Esophagus muscularis mucosa (tissue), 4 donors: ENCODE results near the gene SUN1. TPM values are rescaled to one million over a fixed set of nuclear protein-coding genes. Genes with fewer than 3 reads are reported as not detected.

Experiments used
- DNase-seq: peaks from one replicate; pipeline ENCODE4 v3.0.0-alpha.2; 2017; ENCODE audit errors: extremely low spot score
- H3K27ac ChIP-seq, 4 donors: fragments of 200-600 bp; sonication (generic); replicated peaks in 1 of 4; 1 replicate in 3 of 4; 2 replicates in 1 of 4; pipeline ENCODE4 v1.5.1; 2016 to 2019; ENCODE audit warnings: mild to moderate bottlenecking in 1 of 4
- H3K27me3 ChIP-seq, 4 donors: fragments of 200-600 bp; sonication (generic); one replicate each; pipeline versions ENCODE4 v1.5.1 to v1.6.0; 2016 to 2019
- H3K36me3 ChIP-seq, 4 donors: fragments of 200-600 bp; sonication (generic); one replicate each; pipeline ENCODE4 v1.5.1; 2016 to 2019
- H3K4me1 ChIP-seq, 4 donors: fragments of 200-600 bp; sonication (generic); one replicate each; pipeline ENCODE4 v1.5.1; 2016 to 2019
- H3K4me3 ChIP-seq, 4 donors: fragments of 200-600 bp; sonication (generic); 1 replicate in 2 of 4; 2 replicates in 2 of 4; pipeline ENCODE4 v1.5.1; 2016 to 2019; ENCODE audit warnings: mild to moderate bottlenecking in 4 of 4, moderate library complexity in 1 of 4
- H3K9me3 ChIP-seq, 4 donors: fragments of 200-600 bp; sonication (generic); 1 replicate in 3 of 4; 2 replicates in 1 of 4; pipeline ENCODE4 v1.5.1; 2016 to 2019
- CTCF ChIP-seq, 3 experiments: fragments of 200-600 bp in 2 of 3; fragments of 450-650 bp in 1 of 3; sonication (generic) in 2 of 3; IDR thresholded peaks; one replicate each; pipeline ENCODE4 v1.5.1; 2017 to 2019; ENCODE audit warnings: antibody characterized with exemption in 3 of 3, mild to moderate bottlenecking in 2 of 3, moderate library complexity in 1 of 3
- EP300 ChIP-seq: sonication (generic); formaldehyde crosslinking; IDR thresholded peaks from one replicate; pipeline ENCODE4 v1.6.1; 2017; ENCODE audit warnings: antibody characterized with exemption
- POLR2A ChIP-seq: fragments of 450-650 bp; IDR thresholded peaks from one replicate; pipeline ENCODE4 v1.6.1; 2017; ENCODE audit warnings: antibody characterized with exemption, moderate library complexity, mild to moderate bottlenecking, low read depth
- POLR2AphosphoS5 ChIP-seq, 2 donors: sonication (generic); formaldehyde crosslinking; IDR thresholded peaks; one replicate each; pipeline ENCODE4 v1.6.1; 2017; ENCODE audit warnings: antibody characterized with exemption in 2 of 2
- WGBS: methylation state at CpG from one replicate; pipeline ENCODE4 v1.1.5; 2018; 5-methylcytosine and 5-hydroxymethylcytosine counted together
- intact Hi-C: fragments of 100-400 bp; cut with DNase I; formaldehyde crosslinking; loops from one replicate; pipeline ENCODE4 v1.15.1; 2023
- total RNA-seq, 4 donors: library from RNA; depleted of rRNA; stranded (reverse); fragments of >200 nt; gene quantifications; one replicate each; pipeline versions ENCODE4 v1.1.0 to v1.2.1, GENCODE V29; 2016

Gene SUN1
- total RNA-seq, 4 donors from 2014 or later, result 132 to 149 (median 147) TPM

GRCh38 chr7:901388-902154 lies 69.3 kb downstream of the SUN1 start:
- 30% methylated on average over 19 of the region's 24 CpGs for WGBS
- H3K4me1 ChIP-seq, result peaks cover 7 to 36% (median 31%) of the 10 kb centered on the region in 4 donors

GRCh38 chr7:902996-903395 lies 70.7 kb downstream of the SUN1 start:
- no peak overlapping the region for H3K27ac ChIP-seq
- H3K36me3 ChIP-seq, result peaks cover 0 to 47% (median 19%) of the 10 kb centered on the region in 4 donors

More at GRCh38 chr7:901388-902154, 69.3 kb downstream of the SUN1 start:
- Histone ChIP-seq H3K4me3 (no peak overlapping the region), H3K36me3 (peaks cover 7 to 53% (median 28%) of the 10 kb centered on the region in 4 donors), H3K9me3 (no peaks in the 10 kb centered on the region), H3K27ac (peak overlapping the region; percentile 26 to 49 (median 38)), H3K27me3 (no peaks in the 10 kb centered on the region)
- TF ChIP-seq POLR2A, result no peak
- TF ChIP-seq EP300, result no peak
- no peak for TF ChIP-seq POLR2AphosphoS5 (IDR thresholded peaks at IDR 0.05)
- TF ChIP-seq CTCF (IDR thresholded peaks at IDR 0.05), result no peak
- intact Hi-C loops, result no loop called here
- peak; percentile 95 for DNase-seq

GRCh38 chr7:903921-904755 lies 71.9 kb downstream of the SUN1 start:
- Histone ChIP-seq H3K27me3 (no peaks in the 10 kb centered on the region), H3K4me1 (peaks cover 7 to 31% (median 24%) of the 10 kb centered on the region in 4 donors), H3K4me3 (peak overlapping the region in 1 of 4 donors; percentile 2), H3K36me3 (peaks cover 0 to 36% (median 14%) of the 10 kb centered on the region in 4 donors), H3K27ac (peak overlapping the region in 1 of 4 donors; percentile 35), H3K9me3 (no peaks in the 10 kb centered on the region)
- 94% methylated on average over 27 of the region's 37 CpGs for WGBS
- TF ChIP-seq POLR2A (no peak), POLR2AphosphoS5 (IDR thresholded peaks at IDR 0.05) (no peak), EP300 (no peak), CTCF (IDR thresholded peaks at IDR 0.05) (no peak)
- intact Hi-C loops, result no loop called here
- no peak for DNase-seq

More at GRCh38 chr7:902996-903395, 70.7 kb downstream of the SUN1 start:
- Histone ChIP-seq H3K27me3 (no peaks in the 10 kb centered on the region), H3K9me3 (no peaks in the 10 kb centered on the region), H3K4me3 (no peak overlapping the region), H3K4me1 (peaks cover 7 to 28% (median 22%) of the 10 kb centered on the region in 4 donors)
- intact Hi-C loops, result no loop called here
- WGBS, result 89% methylated on average over 21 of the region's 22 CpGs
- no peak for DNase-seq
- TF ChIP-seq POLR2A (no peak), CTCF (IDR thresholded peaks at IDR 0.05) (no peak), POLR2AphosphoS5 (IDR thresholded peaks at IDR 0.05) (no peak), EP300 (no peak)

GRCh38 chr7:904847-905246 lies 72.6 kb downstream of the SUN1 start:
- H3K4me1 ChIP-seq, result peaks cover 12 to 38% (median 31%) of the 10 kb centered on the region in 4 donors
- 73% methylated on average over 18 of the region's 20 CpGs for WGBS
- peaks cover 0 to 28% (median 10%) of the 10 kb centered on the region in 4 donors for H3K36me3 ChIP-seq
- TF ChIP-seq CTCF (IDR thresholded peaks at IDR 0.05) (no peak), POLR2AphosphoS5 (IDR thresholded peaks at IDR 0.05) (no peak), EP300 (no peak), POLR2A (no peak)
- H3K27me3 ChIP-seq, result no peaks in the 10 kb centered on the region
- peak overlapping the region in 1 of 4 donors; percentile 2 for H3K4me3 ChIP-seq
- H3K27ac ChIP-seq, result peak overlapping the region in 1 of 4 donors; percentile 35
- intact Hi-C loops, result no loop called here
- DNase-seq, result no peak
- no peaks in the 10 kb centered on the region for H3K9me3 ChIP-seq
